Mononuclear cell (primary cell): ENCODE data around the gene RNF41. TPM values are rescaled to one million over a fixed set of nuclear protein-coding genes. Genes with fewer than 3 reads are reported as not detected.

Source experiments
- H3K27me3 ChIP-seq: 2 replicates; pipeline ENCODE4 v1.6.0; 2011; ENCODE audit warnings: low read length, control low read depth; ENCODE audit not compliant: insufficient read depth
- H3K4me1 ChIP-seq: 2 replicates; pipeline ENCODE4 v1.5.1; 2011; ENCODE audit warnings: mild to moderate bottlenecking, low read length, control low read depth; ENCODE audit not compliant: insufficient read depth
- H3K4me3 ChIP-seq: 2 replicates; pipeline ENCODE4 v1.5.1; 2011; ENCODE audit warnings: mild to moderate bottlenecking, low read length, moderate library complexity
- H3K9me3 ChIP-seq: 2 replicates; pipeline ENCODE4 v1.5.1; 2011; ENCODE audit warnings: low read depth, mild to moderate bottlenecking, control low read depth, low read length
- total RNA-seq: library from RNA; depleted of rRNA; stranded (reverse); fragments of >200 nt; gene quantifications from one replicate; pipeline ENCODE4 v1.2.3, GENCODE V29; 2012

The RNF41 gene
- total RNA-seq, 1 donor = 34.3 TPM

DNA sequence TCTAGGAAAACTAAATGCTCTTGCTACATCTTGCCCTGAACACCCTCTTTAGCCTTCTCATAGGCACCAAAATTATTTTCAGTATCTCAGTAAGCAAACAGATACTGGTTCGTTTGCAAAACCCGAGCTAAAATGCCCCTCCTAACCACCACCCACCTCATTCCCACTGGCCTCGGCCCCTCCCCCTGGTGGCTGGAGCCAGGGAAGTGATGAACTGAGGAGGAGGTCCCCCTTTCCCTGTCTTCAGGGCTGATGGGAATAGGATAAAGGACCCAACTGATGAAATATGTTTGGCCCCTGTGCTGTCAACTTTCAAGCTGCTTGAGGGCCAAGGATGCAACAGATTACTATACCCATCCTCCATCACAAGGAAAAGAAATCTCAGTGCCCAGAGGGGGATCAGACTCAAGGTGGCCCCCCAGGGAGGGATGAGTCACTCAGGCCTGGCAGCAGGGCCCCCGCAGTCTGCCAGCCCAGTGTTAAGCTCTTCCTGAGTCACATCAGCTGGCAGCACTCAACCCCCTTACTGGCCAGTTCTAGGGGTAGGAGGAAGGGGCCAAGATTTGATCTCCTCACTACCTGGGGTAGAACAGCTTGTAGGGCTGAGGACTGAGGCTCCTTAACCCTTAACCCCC is 34.7 kb upstream of the RNF41 start:
- Histone ChIP-seq H3K9me3 (no peaks in the 10 kb centered on the region), H3K4me3 (no peak overlapping the region), H3K27me3 (no peaks in the 10 kb centered on the region), H3K4me1 (peaks cover 27% of the 10 kb centered on the region)

- Histone ChIP-seq H3K9me3 (no peaks in the 10 kb centered on the region), H3K27me3 (no peaks in the 10 kb centered on the region), H3K4me3 (no peak overlapping the region), H3K4me1 (peaks cover 27% of the 10 kb centered on the region)
These were observed 33.9 kb upstream of the RNF41 start for GRCh38 chr12:56255671-56256070.

- H3K9me3 ChIP-seq = no peaks in the 10 kb centered on the region
- no peak overlapping the region for H3K4me3 ChIP-seq
- peaks cover 17% of the 10 kb centered on the region for H3K4me1 ChIP-seq
- no peaks in the 10 kb centered on the region for H3K27me3 ChIP-seq
These were observed 31.4 kb upstream of the RNF41 start for GRCh38 chr12:56253091-56253490.

- Histone ChIP-seq H3K4me3 (no peak overlapping the region), H3K27me3 (no peaks in the 10 kb centered on the region), H3K4me1 (peaks cover 16% of the 10 kb centered on the region)
These were observed 30.9 kb upstream of the RNF41 start for GRCh38 chr12:56252649-56253048.

DNA sequence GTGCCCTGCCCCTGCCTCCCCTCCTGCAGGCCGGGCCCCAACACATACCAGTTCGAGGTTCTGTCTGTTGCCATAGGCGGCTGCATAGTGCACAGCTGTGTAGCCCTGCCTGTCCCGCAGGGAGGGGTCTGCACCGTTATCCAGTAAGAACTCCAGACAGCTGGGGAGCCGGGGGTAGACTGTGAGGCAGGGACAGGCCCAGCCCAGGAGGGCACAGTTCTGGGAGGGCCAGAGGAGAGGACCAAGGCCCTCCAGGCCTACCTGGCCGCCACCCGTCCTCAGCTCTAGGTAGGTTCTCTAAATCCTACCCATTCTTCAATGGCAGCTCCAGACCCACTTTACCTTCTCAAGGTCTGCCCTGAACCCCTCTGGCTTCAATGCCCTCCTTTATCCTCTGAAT is 27.0 kb upstream of the RNF41 start:
- Histone ChIP-seq H3K9me3 (no peaks in the 10 kb centered on the region), H3K4me3 (no peak overlapping the region), H3K27me3 (no peaks in the 10 kb centered on the region), H3K4me1 (no peaks in the 10 kb centered on the region)

More at GRCh38 chr12:56252649-56253048, 30.9 kb upstream of the RNF41 start:
- H3K9me3 ChIP-seq = no peaks in the 10 kb centered on the region

GRCh38 chr12:56247923-56248322 is 26.2 kb upstream of the RNF41 start:
- Histone ChIP-seq H3K4me1 (no peaks in the 10 kb centered on the region), H3K27me3 (no peaks in the 10 kb centered on the region), H3K9me3 (no peaks in the 10 kb centered on the region), H3K4me3 (no peak overlapping the region)

DNA sequence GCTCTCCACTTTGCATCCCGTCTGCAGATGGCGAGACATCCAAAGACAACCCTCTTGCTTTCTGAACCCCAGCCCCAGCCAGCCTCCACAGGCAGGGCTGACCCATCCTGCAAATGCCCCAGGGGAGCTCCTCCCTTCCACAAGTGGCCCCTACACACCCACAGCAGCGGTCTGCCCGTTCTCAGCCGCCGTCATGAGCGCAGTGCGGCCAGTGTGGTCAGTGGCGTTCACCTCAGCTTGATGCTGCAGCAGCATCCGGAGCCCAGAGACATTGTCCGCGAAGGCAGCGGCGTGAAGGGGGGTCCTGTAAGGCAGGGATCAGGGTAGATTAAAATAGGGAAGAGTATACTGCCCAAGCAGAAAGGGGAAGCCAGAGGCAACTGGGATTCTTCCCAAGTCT is 22.8 kb upstream of the RNF41 start:
- no peak overlapping the region for H3K4me3 ChIP-seq
- H3K9me3 ChIP-seq = no peaks in the 10 kb centered on the region

GRCh38 chr12:56243731-56244181 is 22.0 kb upstream of the RNF41 start:
- Histone ChIP-seq H3K27me3 (no peaks in the 10 kb centered on the region), H3K4me3 (no peak overlapping the region), H3K4me1 (no peaks in the 10 kb centered on the region), H3K9me3 (no peaks in the 10 kb centered on the region)

More for the DNA sequence above, 22.8 kb upstream of the RNF41 start:
- Histone ChIP-seq H3K27me3 (no peaks in the 10 kb centered on the region), H3K4me1 (no peaks in the 10 kb centered on the region)

DNA sequence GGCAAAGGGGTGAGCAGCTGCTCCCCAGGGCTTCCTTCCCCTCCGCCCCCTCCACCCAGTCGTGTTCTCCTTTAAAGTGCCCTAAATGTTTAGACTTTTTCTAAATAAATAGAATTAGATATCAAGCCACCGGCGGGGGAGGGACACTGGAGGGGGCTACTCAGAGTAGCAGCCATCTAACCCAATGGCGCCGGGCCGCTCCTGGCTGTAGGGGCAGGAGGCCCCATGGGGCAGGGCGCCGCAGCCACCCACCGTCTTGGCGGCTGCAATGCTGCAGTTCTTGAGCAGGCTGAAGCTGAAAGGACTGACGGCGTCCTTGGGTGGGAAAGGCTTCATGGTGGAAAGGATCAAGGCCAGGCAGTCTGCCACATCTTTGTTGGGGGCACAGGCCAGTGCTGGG is 21.3 kb upstream of the RNF41 start:
- H3K4me3 ChIP-seq = no peak overlapping the region
- no peaks in the 10 kb centered on the region for H3K4me1 ChIP-seq
- no peaks in the 10 kb centered on the region for H3K9me3 ChIP-seq
- no peaks in the 10 kb centered on the region for H3K27me3 ChIP-seq

DNA sequence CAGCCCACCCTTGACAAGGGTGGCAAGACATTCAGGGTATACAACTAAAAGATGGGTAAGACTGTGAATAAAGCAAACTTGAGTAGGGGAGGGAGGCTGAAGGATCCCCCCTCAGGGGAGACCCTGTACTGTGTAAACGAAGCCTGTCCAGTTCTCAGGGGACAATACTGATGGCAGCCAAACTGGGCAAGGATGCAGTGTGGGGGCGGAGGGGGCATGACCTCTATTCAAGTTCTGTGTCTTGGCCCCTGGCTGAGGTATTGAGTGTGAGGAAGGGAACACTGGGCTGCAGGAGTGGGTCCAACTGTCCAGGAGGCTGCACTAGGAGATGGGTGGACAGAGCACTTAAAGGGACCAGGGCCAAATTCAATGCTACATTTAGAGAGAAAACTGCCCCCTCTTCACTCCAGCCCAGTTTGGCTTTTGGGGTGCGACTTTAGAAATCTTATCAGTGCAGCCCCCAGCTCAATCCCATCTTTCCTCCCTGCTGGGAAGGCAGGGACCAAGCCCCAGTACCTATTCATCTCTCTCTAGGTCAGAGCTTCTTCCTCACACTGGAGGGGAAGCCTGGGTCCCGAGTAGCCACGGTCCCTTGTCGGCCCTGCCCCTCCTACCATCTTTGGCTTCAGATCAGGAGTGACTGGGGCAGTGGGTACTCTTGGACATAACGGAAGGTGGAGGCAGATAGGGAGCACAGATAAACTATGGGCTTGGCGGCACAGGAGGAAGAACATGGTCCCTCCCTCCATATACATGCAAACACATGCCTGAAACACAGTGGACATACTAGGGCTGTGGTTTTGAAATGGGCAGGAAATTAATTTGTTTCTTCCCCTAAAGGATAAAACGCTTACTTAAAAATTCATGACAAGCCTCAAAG is 19.9 kb upstream of the RNF41 start:
- Histone ChIP-seq H3K27me3 (no peaks in the 10 kb centered on the region), H3K9me3 (no peaks in the 10 kb centered on the region), H3K4me1 (no peaks in the 10 kb centered on the region), H3K4me3 (no peak overlapping the region)

DNA sequence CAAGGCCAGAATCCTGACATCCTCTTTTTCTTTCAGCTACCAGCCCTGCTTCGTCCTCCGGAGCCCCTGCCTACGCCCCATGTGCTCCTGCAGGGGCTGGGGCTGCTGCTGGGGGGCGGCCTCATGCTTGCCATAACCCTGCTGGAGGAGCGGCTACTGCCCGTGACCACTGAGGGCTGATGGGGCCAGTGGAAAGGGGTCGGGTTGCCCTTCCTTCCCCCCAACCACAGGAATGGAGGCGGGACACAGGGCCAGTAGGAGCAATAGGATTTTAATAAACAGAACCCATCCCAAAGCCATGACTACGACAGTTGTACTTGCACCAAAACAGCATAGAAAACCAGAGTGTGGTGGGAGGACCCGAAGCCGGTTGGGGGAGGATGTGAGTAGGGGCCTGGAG is 15.8 kb upstream of the RNF41 start:
- Histone ChIP-seq H3K9me3 (no peaks in the 10 kb centered on the region), H3K27me3 (no peaks in the 10 kb centered on the region), H3K4me1 (no peaks in the 10 kb centered on the region), H3K4me3 (no peak overlapping the region)

- no peaks in the 10 kb centered on the region for H3K9me3 ChIP-seq
- H3K4me3 ChIP-seq = no peak overlapping the region
- no peaks in the 10 kb centered on the region for H3K4me1 ChIP-seq
- H3K27me3 ChIP-seq = no peaks in the 10 kb centered on the region
These were observed 15.3 kb upstream of the RNF41 start for GRCh38 chr12:56236985-56237384.

DNA sequence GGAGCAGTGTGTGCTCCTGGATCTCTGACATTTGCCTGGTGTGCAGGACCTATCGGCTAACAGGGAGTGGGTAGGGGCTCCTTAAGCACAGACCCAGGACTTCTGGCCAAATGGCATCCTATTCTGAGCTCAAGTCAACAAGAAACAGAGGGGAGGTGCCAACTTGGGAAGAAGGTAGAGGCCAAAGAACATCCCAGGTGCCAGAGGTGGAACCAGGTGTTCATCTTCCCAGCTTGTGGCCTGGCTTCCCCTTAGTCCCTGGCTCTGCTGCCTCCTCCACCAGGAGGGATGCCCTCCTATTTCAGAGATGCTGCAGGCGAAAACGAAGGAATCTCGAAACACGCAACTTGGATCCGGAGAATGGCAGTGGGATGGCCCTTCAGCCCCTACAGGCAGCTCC is 14.4 kb upstream of the RNF41 start:
- H3K4me1 ChIP-seq = no peaks in the 10 kb centered on the region
- H3K9me3 ChIP-seq = no peaks in the 10 kb centered on the region
- no peaks in the 10 kb centered on the region for H3K27me3 ChIP-seq

GRCh38 chr12:56234746-56235436 is 13.2 kb upstream of the RNF41 start:
- Histone ChIP-seq H3K4me1 (no peaks in the 10 kb centered on the region), H3K27me3 (no peaks in the 10 kb centered on the region), H3K4me3 (no peak overlapping the region), H3K9me3 (no peaks in the 10 kb centered on the region)

More for the DNA sequence above, 14.4 kb upstream of the RNF41 start:
- no peak overlapping the region for H3K4me3 ChIP-seq

- Histone ChIP-seq H3K9me3 (no peaks in the 10 kb centered on the region), H3K27me3 (no peaks in the 10 kb centered on the region), H3K4me1 (no peaks in the 10 kb centered on the region), H3K4me3 (no peak overlapping the region)
These were observed 9.5 kb upstream of the RNF41 start for GRCh38 chr12:56231184-56231582.
